MG63 (cell line): ENCODE results near the gene SLCO2A1. TPM values are rescaled to one million over a fixed set of nuclear protein-coding genes. Genes with fewer than 3 reads are reported as not detected.

Experiments used
- DNase-seq: peaks from one replicate; pipeline ENCODE4 v3.0.0-alpha.2; 2020
- H3K27me3 ChIP-seq: fragments of 250-450 bp; sonication (Bioruptor Pico); 2 replicates; pipeline ENCODE4 v1.5.1; 2020; ENCODE audit warnings: mild to moderate bottlenecking, moderate library complexity
- H3K36me3 ChIP-seq: fragments of 250-450 bp; sonication (Bioruptor Pico); 2 replicates; pipeline ENCODE4 v1.5.1; 2020; ENCODE audit warnings: mild to moderate bottlenecking, moderate library complexity
- H3K4me3 ChIP-seq: fragments of 250-450 bp; sonication (Bioruptor Pico); 2 replicates; pipeline ENCODE4 v1.5.1; 2020; ENCODE audit warnings: mild to moderate bottlenecking, moderate library complexity
- H3K9me3 ChIP-seq: fragments of 250-450 bp; sonication (Bioruptor Pico); 2 replicates; pipeline ENCODE4 v1.5.1; 2020; ENCODE audit warnings: mild to moderate bottlenecking, moderate library complexity
- total RNA-seq: library from RNA; depleted of rRNA; stranded (reverse); fragments of >200 nt; shearing (Covaris generic); gene quantifications from 2 replicates; pipeline ENCODE4 v1.2.3, GENCODE V29; 2014; ENCODE audit warnings: low replicate concordance

Gene SLCO2A1
- total RNA-seq, 1 experiment from 2014 or later: 0.72 TPM

- Histone ChIP-seq H3K9me3 (peaks cover 5% of the 10 kb centered on the region; the same call in 1 of the 2 replicates), H3K36me3 (no peaks in the 10 kb centered on the region), H3K27me3 (no peaks in the 10 kb centered on the region), H3K4me3 (no peak overlapping the region)
- no peak for DNase-seq
Observed at GRCh38 chr3:134066158-134066541, 36.4 kb upstream of the SLCO2A1 start.

GRCh38 chr3:134065252-134066157, 35.8 kb upstream of the SLCO2A1 start:
- Histone ChIP-seq H3K36me3 (no peaks in the 10 kb centered on the region), H3K27me3 (no peaks in the 10 kb centered on the region), H3K9me3 (peaks cover 5% of the 10 kb centered on the region; the same call in 1 of the 2 replicates), H3K4me3 (no peak overlapping the region)
- no peak for DNase-seq

- no peaks in the 10 kb centered on the region for H3K27me3 ChIP-seq
- H3K36me3 ChIP-seq: no peaks in the 10 kb centered on the region
- H3K4me3 ChIP-seq: no peak overlapping the region
- H3K9me3 ChIP-seq: peaks cover 5% of the 10 kb centered on the region; the same call in 1 of the 2 replicates
- no peak for DNase-seq
Observed at GRCh38 chr3:134064081-134064480, 34.4 kb upstream of the SLCO2A1 start.

- Histone ChIP-seq H3K4me3 (no peak overlapping the region), H3K27me3 (no peaks in the 10 kb centered on the region), H3K36me3 (no peaks in the 10 kb centered on the region), H3K9me3 (no peaks in the 10 kb centered on the region)
- no peak for DNase-seq
Observed at GRCh38 chr3:134061401-134061800, 31.7 kb upstream of the SLCO2A1 start.

- Histone ChIP-seq H3K27me3 (no peaks in the 10 kb centered on the region), H3K4me3 (no peak overlapping the region), H3K9me3 (no peaks in the 10 kb centered on the region), H3K36me3 (no peaks in the 10 kb centered on the region)
- no peak for DNase-seq
Observed at GRCh38 chr3:134060561-134061385, 31.0 kb upstream of the SLCO2A1 start.

- Histone ChIP-seq H3K4me3 (no peak overlapping the region), H3K27me3 (no peaks in the 10 kb centered on the region), H3K9me3 (no peaks in the 10 kb centered on the region), H3K36me3 (no peaks in the 10 kb centered on the region)
- DNase-seq: peak; percentile 43
Observed at GRCh38 chr3:134059671-134060560, 30.2 kb upstream of the SLCO2A1 start.

- Histone ChIP-seq H3K27me3 (no peaks in the 10 kb centered on the region), H3K36me3 (no peaks in the 10 kb centered on the region), H3K4me3 (no peak overlapping the region), H3K9me3 (no peaks in the 10 kb centered on the region)
- no peak for DNase-seq
Observed at GRCh38 chr3:134059035-134059601, 29.4 kb upstream of the SLCO2A1 start.

GRCh38 chr3:134057654-134058110, 28.0 kb upstream of the SLCO2A1 start:
- H3K4me3 ChIP-seq: no peak overlapping the region
- DNase-seq: no peak

GRCh38 chr3:134057006-134057653, 27.4 kb upstream of the SLCO2A1 start:
- no peaks in the 10 kb centered on the region for H3K27me3 ChIP-seq
- DNase-seq: peak; percentile 52
- no peaks in the 10 kb centered on the region for H3K9me3 ChIP-seq
- no peak overlapping the region for H3K4me3 ChIP-seq
- H3K36me3 ChIP-seq: no peaks in the 10 kb centered on the region

More at GRCh38 chr3:134057654-134058110, 28.0 kb upstream of the SLCO2A1 start:
- Histone ChIP-seq H3K36me3 (no peaks in the 10 kb centered on the region), H3K9me3 (no peaks in the 10 kb centered on the region), H3K27me3 (no peaks in the 10 kb centered on the region)

- no peak for DNase-seq
- Histone ChIP-seq H3K4me3 (no peak overlapping the region), H3K27me3 (no peaks in the 10 kb centered on the region), H3K36me3 (no peaks in the 10 kb centered on the region), H3K9me3 (no peaks in the 10 kb centered on the region)
Observed at GRCh38 chr3:134056464-134056891, 26.8 kb upstream of the SLCO2A1 start.

GRCh38 chr3:134055661-134056060, 25.9 kb upstream of the SLCO2A1 start:
- Histone ChIP-seq H3K9me3 (no peaks in the 10 kb centered on the region), H3K36me3 (no peaks in the 10 kb centered on the region), H3K4me3 (no peak overlapping the region), H3K27me3 (no peaks in the 10 kb centered on the region)
- no peak for DNase-seq

GRCh38 chr3:134054881-134055280, 25.2 kb upstream of the SLCO2A1 start:
- no peak overlapping the region for H3K4me3 ChIP-seq
- no peaks in the 10 kb centered on the region for H3K27me3 ChIP-seq
- H3K36me3 ChIP-seq: no peaks in the 10 kb centered on the region
- DNase-seq: no peak
- no peaks in the 10 kb centered on the region for H3K9me3 ChIP-seq

- no peaks in the 10 kb centered on the region for H3K36me3 ChIP-seq
- no peak overlapping the region for H3K4me3 ChIP-seq
- no peaks in the 10 kb centered on the region for H3K9me3 ChIP-seq
- DNase-seq: peak; percentile 55
- H3K27me3 ChIP-seq: no peaks in the 10 kb centered on the region
Observed at GRCh38 chr3:134054231-134054630, 24.5 kb upstream of the SLCO2A1 start.

- Histone ChIP-seq H3K36me3 (no peaks in the 10 kb centered on the region), H3K9me3 (no peaks in the 10 kb centered on the region), H3K4me3 (no peak overlapping the region), H3K27me3 (no peaks in the 10 kb centered on the region)
- no peak for DNase-seq
Observed at GRCh38 chr3:134052370-134052769, 22.6 kb upstream of the SLCO2A1 start.

- Histone ChIP-seq H3K9me3 (no peaks in the 10 kb centered on the region; the same call in 1 of the 2 replicates), H3K27me3 (no peaks in the 10 kb centered on the region), H3K36me3 (no peaks in the 10 kb centered on the region), H3K4me3 (no peak overlapping the region)
- DNase-seq: no peak
Observed at GRCh38 chr3:134049676-134050075, 20.0 kb upstream of the SLCO2A1 start.
